ENCODE results near the gene ST6GAL1.
"Not testable (repeated sequence)": the region's sequence is repeated elsewhere in the genome, so short reads cannot be mapped to it uniquely, and the experiment has no call there.

ST6GAL1 gene

DNA sequence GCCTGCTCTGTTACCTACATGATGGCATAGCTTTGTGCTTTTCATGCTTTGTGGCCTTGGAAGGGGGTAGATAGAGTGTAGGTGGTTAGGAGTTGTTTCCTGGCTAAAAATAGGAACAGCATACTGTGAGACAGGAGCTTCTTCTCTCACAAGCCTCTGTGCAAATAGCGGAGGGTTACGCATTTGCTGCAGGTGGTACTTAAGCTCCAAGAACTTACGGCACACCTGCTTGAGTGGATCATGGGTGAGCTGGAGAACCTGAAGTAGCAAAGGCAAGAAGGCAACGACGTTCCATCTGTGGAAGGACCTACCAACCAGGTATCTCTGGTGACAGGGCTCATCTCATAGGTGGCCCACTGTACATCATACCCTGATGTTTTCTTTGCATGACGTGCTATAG is 66.0 kb downstream of the ST6GAL1 start:
- DNase-seq = no peak

- DNase-seq = no peak
These were observed 66.7 kb downstream of the ST6GAL1 start for GRCh38 chr3:186997061-186997460.

- DNase-seq = no peak
These were observed 67.2 kb downstream of the ST6GAL1 start for GRCh38 chr3:186997473-186997939.

DNA sequence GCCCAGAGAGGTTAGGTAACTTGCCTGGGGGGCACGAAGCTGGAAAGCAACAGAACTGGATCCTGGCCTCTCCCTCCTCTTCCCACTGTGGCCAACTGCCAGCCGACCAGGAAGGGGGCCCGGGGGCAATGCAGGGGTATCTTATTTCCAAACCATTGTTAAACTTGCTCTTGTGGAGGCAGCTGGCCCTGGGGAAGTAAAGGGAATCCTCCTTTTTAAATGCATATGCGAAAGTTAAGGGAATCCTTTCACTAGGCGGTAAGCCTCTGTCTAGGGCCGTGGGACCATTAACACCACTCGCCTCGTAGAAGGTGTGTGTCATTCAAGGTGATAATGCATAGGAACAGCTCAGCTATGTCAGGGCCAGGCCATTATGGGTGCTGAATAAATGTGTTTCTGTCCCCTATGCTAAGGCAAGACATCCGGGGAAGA is 68.6 kb downstream of the ST6GAL1 start:
- DNase-seq = no peak

GRCh38 chr3:187000711-187001151 is 70.4 kb downstream of the ST6GAL1 start:
- no peak for DNase-seq

GRCh38 chr3:187002915-187003314 is 72.6 kb downstream of the ST6GAL1 start:
- no peak for DNase-seq

DNA sequence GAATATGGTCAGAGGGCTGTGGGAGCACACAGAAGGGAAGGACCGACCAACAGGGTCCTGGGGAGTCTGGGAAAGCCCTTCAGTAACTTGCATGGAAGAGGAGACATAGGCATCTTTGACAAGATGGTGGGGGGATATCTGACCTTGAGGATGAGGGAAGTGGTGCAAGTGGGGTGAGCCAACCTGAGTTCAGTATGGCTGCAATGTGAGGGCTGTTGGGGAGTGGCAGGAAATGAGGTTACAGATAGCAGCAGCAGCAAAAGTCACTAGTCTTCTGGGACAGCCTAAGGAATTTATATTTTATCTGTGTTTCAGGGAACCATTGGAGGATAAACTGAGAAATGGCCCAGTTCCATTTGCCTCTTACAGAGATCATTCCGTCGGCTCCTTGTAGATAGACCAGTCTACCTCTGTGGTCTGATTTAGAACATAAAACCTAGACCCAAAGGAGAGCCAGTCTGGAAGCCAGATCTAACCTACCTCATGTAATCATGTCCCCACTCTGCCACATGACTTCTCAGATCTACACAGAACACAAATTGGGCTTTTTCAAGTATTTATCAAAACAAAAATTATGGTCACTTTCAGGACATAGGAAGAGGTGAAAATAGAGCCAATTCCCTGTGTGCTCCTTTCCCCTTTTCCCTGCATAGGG is 75.6 kb downstream of the ST6GAL1 start:
- DNase-seq = no peak

- DNase-seq = no peak
These were observed 76.7 kb downstream of the ST6GAL1 start for GRCh38 chr3:187006864-187007630.

DNA sequence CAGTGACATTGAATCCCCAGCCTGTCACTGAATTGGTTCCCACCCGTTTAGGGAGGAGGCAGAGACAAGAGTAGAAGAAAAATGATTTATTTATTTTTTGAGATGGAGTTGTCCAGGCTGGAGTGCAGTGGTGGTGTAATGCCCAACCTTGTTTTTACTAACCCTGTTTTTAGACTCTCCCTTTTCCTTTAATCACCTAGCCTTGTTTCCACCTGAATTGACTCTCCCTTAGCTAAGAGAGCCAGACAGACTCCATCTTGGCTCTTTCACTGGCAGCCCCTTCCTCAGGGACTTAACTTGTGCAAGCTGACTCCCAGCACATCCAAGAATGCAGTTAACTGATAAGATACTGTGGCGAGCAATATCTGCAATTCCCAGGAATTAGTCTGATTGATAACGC is 80.1 kb downstream of the ST6GAL1 start:
- not testable (repeated sequence) for DNase-seq

- DNase-seq = no peak
These were observed 81.6 kb downstream of the ST6GAL1 start for GRCh38 chr3:187011915-187012314.

DNA sequence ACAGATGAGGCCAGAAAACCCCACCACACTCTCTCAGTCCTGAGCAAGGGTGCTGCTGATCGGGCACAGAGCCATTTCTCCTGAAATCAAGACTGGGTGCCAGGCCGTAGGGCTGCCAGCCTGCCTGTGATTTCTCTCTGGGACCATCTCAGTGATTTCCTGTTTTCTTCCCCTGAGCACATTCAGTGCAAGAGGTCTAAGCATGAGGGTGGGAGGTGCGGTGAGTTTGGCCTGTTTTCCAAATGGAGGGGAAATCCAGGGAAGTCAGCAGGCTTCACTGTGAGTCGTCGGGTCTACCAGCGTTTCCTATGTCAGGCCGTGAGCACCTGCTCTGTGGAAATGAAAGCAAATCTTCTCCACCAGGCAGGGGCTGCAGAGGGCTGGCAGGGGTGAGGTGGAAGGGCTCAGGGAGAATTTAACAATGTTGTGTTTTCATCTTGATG is 82.3 kb downstream of the ST6GAL1 start:
- DNase-seq = no peak

DNA sequence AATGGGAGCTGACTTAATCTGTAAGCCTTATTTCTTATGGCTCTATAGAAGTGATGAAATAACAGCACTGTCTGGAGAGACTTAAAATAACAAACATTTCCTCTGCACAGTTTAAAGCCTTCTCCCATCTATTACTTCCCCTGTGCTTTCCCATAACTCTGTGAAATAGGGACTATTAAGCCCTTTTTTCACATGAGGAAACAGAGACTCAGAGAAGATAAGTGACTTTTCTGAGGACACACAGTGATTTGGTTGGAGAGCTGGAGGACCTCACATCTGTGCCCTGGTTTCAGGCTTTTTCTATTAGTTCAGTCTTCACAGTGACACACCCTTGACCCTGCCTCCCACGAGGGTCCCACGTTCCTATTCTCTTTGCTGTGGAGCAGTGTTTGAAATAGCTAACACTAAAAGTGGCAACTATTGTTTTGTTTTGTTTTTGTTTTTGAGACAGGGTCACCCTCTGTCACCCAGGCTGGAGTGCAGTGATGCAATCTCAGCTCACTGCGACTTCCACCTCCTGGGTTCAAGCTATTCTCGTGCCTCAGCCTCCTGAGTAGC is 82.9 kb downstream of the ST6GAL1 start:
- DNase-seq = peak; percentile 47

DNA sequence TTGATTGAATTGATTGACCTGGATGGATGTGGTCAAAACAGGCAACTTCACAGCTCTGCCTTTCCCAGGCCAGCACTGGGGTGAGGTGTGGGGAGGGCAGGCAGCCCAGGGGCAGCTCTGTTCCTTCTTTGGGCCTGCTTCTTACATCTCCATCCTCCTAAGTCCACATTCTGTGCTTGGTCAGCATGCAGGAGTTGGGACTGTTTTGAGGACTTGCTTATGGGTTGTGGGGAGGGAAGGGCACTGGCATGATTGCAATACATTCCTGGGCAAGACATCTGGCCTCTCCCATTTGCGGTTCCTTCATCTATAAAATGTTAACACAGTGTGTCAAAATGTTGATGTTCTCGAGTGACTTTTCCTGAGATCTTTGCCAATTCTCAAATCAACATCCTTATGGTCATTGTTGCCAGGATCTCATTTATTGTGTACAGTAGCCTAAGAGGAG is 84.1 kb downstream of the ST6GAL1 start:
- no peak for DNase-seq

DNA sequence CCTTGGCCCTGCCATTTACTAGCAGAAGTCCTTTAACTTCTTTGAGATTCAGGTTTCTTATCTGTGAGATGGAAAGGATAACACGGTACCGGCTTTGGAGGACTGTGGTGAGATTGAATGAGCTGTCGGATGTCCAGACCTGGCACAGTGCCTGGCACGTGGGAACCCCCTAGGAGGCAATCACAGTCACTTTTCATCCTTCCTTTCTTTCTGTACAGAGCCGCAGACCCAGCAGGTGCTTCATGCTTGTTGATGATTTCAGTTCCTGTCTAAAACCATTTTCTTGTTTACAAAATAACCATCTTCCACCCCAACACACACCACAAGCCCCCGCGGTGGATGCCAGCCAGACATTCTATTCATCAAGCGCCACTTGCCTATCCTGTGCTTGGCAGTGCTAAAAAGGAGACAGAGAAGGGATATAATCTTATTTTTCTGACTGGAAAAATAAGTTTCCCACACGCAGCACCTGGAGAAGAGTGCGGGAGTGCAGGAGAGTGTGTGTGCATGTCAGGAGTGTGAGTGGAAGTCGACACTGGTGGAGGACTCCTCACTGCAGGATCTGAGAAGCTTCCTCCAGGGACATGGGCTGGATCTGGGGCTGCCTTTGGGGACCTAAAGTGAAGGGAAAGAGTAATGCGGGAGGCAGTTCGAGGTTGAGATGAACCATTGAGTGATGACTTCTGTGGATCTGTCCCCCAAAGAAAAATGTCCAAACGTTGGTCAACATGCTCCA is 85.7 kb downstream of the ST6GAL1 start:
- no peak for DNase-seq

DNA sequence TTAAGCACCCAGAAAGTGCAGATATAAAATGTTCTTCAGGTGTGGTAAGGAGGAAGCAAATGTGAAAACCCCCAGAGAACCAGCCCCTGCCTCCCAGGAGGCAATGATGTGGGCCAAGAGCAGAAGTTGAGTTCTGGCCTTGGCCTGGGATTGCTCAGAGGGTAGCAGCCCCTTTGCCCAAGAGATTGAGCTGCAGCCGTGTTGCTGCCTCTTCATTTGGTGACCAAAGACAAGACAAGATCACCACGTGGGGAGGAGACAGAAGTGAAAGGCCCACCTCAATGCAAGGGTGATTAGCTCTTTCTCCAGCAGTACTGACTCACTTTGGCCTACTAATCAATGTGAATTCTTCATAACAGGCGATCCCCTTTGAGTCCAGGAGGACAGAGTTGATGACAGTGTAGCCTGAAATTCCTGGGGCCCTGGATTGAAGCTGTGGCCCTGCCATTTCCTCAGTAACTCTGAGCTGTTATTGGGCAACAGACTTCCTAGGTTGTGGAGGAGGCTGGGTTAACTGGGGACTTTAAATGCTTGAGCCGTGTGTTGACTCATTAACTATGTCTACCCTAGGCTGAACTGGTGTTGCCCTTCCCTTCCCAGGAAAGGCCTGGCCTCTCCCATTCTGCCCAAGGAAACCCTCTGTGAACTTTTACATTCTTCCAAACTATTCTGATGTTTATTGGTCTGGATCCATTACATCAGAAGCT is 86.5 kb downstream of the ST6GAL1 start:
- no peak for DNase-seq

- no peak for DNase-seq
These were observed 87.3 kb downstream of the ST6GAL1 start for GRCh38 chr3:187017511-187018230.

DNA sequence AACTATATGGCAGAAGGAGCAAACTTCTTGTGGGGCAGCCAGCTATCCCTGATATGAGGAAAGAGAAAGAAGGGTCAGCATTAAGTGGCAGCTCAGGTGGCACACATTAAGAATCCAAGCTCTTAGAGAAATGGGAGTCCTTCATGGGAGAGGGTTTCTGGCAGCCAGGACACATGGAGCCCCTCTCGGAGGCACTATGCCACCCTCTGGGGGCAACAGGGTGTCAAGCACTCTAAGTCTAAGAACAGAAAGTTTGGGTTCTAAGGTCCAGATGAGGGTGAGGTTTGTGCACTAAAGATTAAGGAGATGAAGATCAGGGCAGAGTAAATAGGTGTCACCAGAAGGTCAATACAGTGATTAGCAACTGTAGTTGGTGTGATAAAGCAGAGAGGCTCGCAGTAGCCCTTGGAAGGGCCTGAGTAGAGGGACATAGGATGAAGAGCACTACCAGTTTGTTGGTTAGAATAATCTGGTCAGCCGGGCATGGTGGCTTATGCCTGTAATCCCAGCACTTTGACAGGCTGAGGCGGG is 89.3 kb downstream of the ST6GAL1 start:
- no peak for DNase-seq

GRCh38 chr3:187020376-187020775 is 90.0 kb downstream of the ST6GAL1 start:
- no peak for DNase-seq

DNA sequence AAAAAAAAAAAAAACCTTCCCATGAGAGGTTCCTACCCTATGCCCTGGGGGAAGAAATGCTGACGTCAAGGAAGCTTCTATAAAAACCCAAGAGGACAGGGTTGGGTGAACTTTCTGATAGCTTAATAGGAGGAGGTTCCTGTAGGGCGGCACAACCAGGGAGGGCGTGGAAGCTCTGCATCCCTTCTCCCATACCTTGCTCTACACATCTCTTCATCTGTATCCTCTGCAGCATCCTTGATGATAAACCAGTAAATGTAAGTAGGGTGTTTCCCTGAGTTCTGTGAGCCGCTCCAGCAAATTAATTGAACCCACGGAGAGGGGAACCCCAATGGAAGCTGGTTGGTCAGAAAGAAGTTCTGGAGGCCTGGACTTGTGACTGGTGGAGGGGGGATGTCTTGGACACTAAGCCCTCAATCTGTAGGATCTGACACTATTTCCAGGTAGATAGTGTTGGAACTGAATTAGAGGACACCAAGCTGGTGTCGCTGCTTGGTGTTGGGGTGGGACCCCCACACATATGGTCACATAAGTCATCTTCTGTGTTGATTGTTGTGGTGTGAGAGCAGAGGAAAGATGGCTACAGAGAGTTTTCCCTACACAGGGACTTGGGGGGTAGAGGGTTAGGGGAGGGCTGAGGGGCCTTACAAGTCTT is 91.5 kb downstream of the ST6GAL1 start:
- no peak for DNase-seq

GRCh38 chr3:187022403-187023029 is 92.2 kb downstream of the ST6GAL1 start:
- no peak for DNase-seq

Data from fibroblast of skin of scalp (primary cell).